Measurements from ENCODE around the gene ICE2. TPM values are rescaled to one million over a fixed set of nuclear protein-coding genes. Genes with fewer than 3 reads are reported as not detected.

The ICE2 gene
- total and polyA plus RNA-seq, 2 of the 4 experiments (the other 2 are of a cell fraction), result 14.7 to 21.1 TPM

- H3K14ac ChIP-seq (replicated peaks; ENCODE audit: low read depth, low read length), result peak overlapping the region; percentile 49
- in situ Hi-C loops (cut with MboI; ENCODE audit: low sequenced_read_pairs) (no loop called here), intact Hi-C loops (cut with micrococcal nuclease) (no loop called here), dilution Hi-C loops (cut with HindIII; ENCODE audit: low sequenced_read_pairs, unreplicated experiment) (no loop called here)
- H3K4me3 ChIP-seq (ENCODE audit: insufficient read depth, low read depth, low read length), result no peak overlapping the region
- peak overlapping the region; percentile 84 for H2BK5ac ChIP-seq (ENCODE audit: low read depth, low read length, poor library complexity, severe bottlenecking)
- no peak overlapping the region for H3K4me2 ChIP-seq (ENCODE audit: low read depth, low read length)
- peak overlapping the region; percentile 55 for H3K18ac ChIP-seq (ENCODE audit: low read depth, low read length)
- peaks cover 30% of the 10 kb centered on the region for H3K4me1 ChIP-seq (ENCODE audit: control insufficient read depth, insufficient read depth, low read length)
- H4K20me1 ChIP-seq (ENCODE audit: insufficient read depth, low read length), result peaks cover 55% of the 10 kb centered on the region
- CTCF ChIA-PET, result interaction anchor here (1.1 to 2.0 kb wide), 2 partner anchors 8 to 74 kb away, joined by 4 to 7 read pairs; no protein-coding TSS in a partner anchor
- H4K8ac ChIP-seq (ENCODE audit: low read depth in 2 of 2, low read length in 2 of 2), result peak overlapping the region; percentile 0 to 56
- H4K91ac ChIP-seq (ENCODE audit: insufficient read depth, low read depth, low read length), result peak overlapping the region; percentile 2
- H2AFZ ChIP-seq (replicated peaks; ENCODE audit: low read length, poor library complexity), result no peak overlapping the region
- H2BK120ac ChIP-seq (ENCODE audit: low read depth, low read length), result peak overlapping the region; percentile 68
- no peak overlapping the region for H2AK9ac ChIP-seq (replicated peaks; ENCODE audit: low read depth, low read length, poor library complexity)
- H3K23ac ChIP-seq (ENCODE audit: low read depth, low read length), result peak overlapping the region; percentile 61; the same call in 1 of the 2 replicates
- no peaks in the 10 kb centered on the region for H3K27me3 ChIP-seq (ENCODE audit: control insufficient read depth, insufficient read depth, low read length)
- peaks cover 22 to 60% of the 10 kb centered on the region in 2 experiments for H3K79me1 ChIP-seq (ENCODE audit: low read depth in 1 of 2, low read length in 2 of 2)
- WGBS, 2 experiments (ENCODE audit: extremely low coverage in 2 of 2, insufficient read length in 1 of 2), result no CpG with 5 or more reads among the region's 9 CpGs
- H3K4ac ChIP-seq (ENCODE audit: low read depth, low read length), result peak overlapping the region; percentile 76
- H3K56ac ChIP-seq (ENCODE audit: extremely low read depth, insufficient read depth, low read length), result peak overlapping the region; percentile 26
- peak overlapping the region; percentile 54 for H3K27ac ChIP-seq (ENCODE audit: insufficient read depth, low read length)
- peak overlapping the region; percentile 50; the same call in 1 of the 2 replicates for H2BK20ac ChIP-seq (ENCODE audit: low read depth, low read length)
- peaks cover 34% of the 10 kb centered on the region for H3K36me3 ChIP-seq (ENCODE audit: control insufficient read depth, insufficient read depth, low read length)
- POLR2A ChIA-PET (ENCODE audit: unreplicated experiment), result no interaction called here
- ATAC-seq (ENCODE audit: low read depth) (no peak), DNase-seq (no peak)
- BruUV-seq (replicated peaks), result no TSS peak
- H2AK5ac ChIP-seq (ENCODE audit: low read depth, low read length), result peak overlapping the region; percentile 8; the same call in 1 of the 2 replicates
- H3K9me3 ChIP-seq (ENCODE audit: control insufficient read depth, insufficient read depth, low read length), result no peaks in the 10 kb centered on the region
- TF ChIP-seq MAFK (IDR thresholded peaks at IDR 0.05; ENCODE audit: low read depth, low read length), result peak; percentile 73
- TF ChIP-seq RFX5 (IDR thresholded peaks at IDR 0.05; ENCODE audit: low read depth, low read length), result no peak
- peak overlapping the region; percentile 25; the same call in 2 of the 3 replicates for H2BK15ac ChIP-seq (ENCODE audit: low read depth, low read length)
- no peak overlapping the region for H3K9ac ChIP-seq (ENCODE audit: low read depth, low read length)
- H4K5ac ChIP-seq (ENCODE audit: low read depth, low read length), result peak overlapping the region; percentile 0; the same call in 1 of the 2 replicates
- H3K9me1 ChIP-seq (ENCODE audit: insufficient read depth, low read length), result peaks cover 15% of the 10 kb centered on the region
Observed at GRCh38 chr15:60370105-60370868, 108.7 kb downstream of the ICE2 start.

Data from IMR-90 (cell line).